Brain pericyte (primary cell): ENCODE measurements around the gene SNAP91.

Experiments
- DNase-seq: peaks from one replicate; pipeline ENCODE4 v3.0.0-alpha.2; 2012; ENCODE audit warnings: low read depth, low spot score

SNAP91 gene

GRCh38 chr6:83539678-83540077, 169.2 kb downstream of the SNAP91 start:
- DNase-seq = no peak

GRCh38 chr6:83536647-83537589, 172.0 kb downstream of the SNAP91 start:
- no peak for DNase-seq

- DNase-seq = no peak
Observed at GRCh38 chr6:83536034-83536646, 172.8 kb downstream of the SNAP91 start.

- no peak for DNase-seq
Observed at GRCh38 chr6:83518816-83519480, 190.0 kb downstream of the SNAP91 start.

GRCh38 chr6:83517500-83517899, 191.4 kb downstream of the SNAP91 start:
- no peak for DNase-seq

- peak; percentile 42 for DNase-seq
Observed at GRCh38 chr6:83514866-83515466, 193.9 kb downstream of the SNAP91 start.

- no peak for DNase-seq
Observed at GRCh38 chr6:83514466-83514865, 194.4 kb downstream of the SNAP91 start.

GRCh38 chr6:83511901-83512681, 196.8 kb downstream of the SNAP91 start, which contains the start of gene PRSS35:
Gene PRSS35 (plus strand): TSS chr6:83512534. CDS start chr6:83523442, 10,908 bp downstream.
- peak; percentile 21 for DNase-seq

- no peak for DNase-seq
Observed at GRCh38 chr6:83511266-83511665, 197.6 kb downstream of the SNAP91 start.

- DNase-seq = no peak
Observed at GRCh38 chr6:83510791-83511190, 198.1 kb downstream of the SNAP91 start.

GRCh38 chr6:83509441-83509840, 199.5 kb downstream of the SNAP91 start:
- DNase-seq = no peak

- DNase-seq = no peak
Observed at GRCh38 chr6:83505356-83505755, 203.5 kb downstream of the SNAP91 start.
